22Rv1 (cell line): ENCODE measurements around the gene VCAN.

Source experiments
- H3K27ac ChIP-seq: fragments of 450-650 bp; 2 replicates; pipeline ENCODE4 v1.5.1; 2017
- CTCF ChIP-seq: fragments of 450-650 bp; IDR thresholded peaks from 2 replicates; pipeline ENCODE4 v1.5.1; 2017; ENCODE audit warnings: mild to moderate bottlenecking
- ZFX ChIP-seq: fragments of 450-650 bp; IDR thresholded peaks from 2 replicates; pipeline ENCODE4 v1.6.1; 2017; ENCODE audit warnings: antibody characterized with exemption, borderline replicate concordance

VCAN gene

GRCh38 chr5:83471405-83472212, at the start of gene VCAN:
TSS of gene VCAN (plus strand) at chr5:83471744. CDS start at chr5:83483519, 11,775 bp downstream.
- TF ChIP-seq CTCF, result no peak
- TF ChIP-seq ZFX, result no peak

GRCh38 chr5:83422284-83422683, 49.3 kb upstream of the VCAN start:
- no peak overlapping the region for H3K27ac ChIP-seq
- no peak for TF ChIP-seq CTCF
- TF ChIP-seq ZFX, result no peak

More at GRCh38 chr5:83471405-83472212, at the start of gene VCAN:
- peak within 1 kb of the TSS; percentile 84 for H3K27ac ChIP-seq

DNA sequence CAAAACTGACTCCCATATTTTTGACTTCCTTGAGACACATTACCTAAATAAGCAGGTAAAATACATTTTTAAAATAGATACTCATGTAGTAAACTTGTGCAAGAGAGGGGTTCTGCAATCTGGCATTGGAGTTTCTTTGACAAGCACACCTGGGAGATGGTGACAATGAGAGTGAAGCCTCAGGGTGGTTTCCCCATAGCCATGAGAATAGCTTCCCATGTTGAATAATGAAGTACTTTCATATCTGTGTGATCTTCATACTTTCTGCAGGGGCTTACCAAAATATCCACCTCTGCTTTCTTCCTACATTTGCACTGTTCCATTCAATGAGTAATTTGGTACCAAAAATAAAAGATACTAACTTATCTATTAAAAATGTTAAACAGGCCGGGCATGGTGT, 44.7 kb upstream of the VCAN start:
- H3K27ac ChIP-seq, result no peak overlapping the region
- no peak for TF ChIP-seq CTCF
- TF ChIP-seq ZFX, result no peak

DNA sequence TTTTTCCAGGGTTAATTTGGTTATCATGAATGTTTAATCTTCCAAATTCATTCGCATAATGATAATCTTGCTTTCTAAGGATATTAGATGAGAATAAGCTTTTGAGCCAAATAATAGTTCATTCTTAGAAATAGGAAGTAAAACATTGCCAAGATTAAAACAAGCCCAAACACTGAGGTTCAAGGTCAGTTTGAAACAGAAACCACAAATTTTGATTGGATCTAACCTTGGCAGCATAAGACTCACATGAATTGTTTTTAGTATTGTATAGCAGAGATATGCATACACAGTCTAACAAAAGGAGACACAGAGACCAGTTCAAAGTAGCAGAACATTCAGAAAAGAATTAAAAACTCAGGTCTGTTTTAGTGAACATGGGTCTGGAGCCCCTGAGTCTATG, 43.4 kb upstream of the VCAN start:
- TF ChIP-seq CTCF, result no peak
- no peak for TF ChIP-seq ZFX

GRCh38 chr5:83428890-83429289, 42.7 kb upstream of the VCAN start:
- no peak for TF ChIP-seq CTCF
- no peak for TF ChIP-seq ZFX
- no peak overlapping the region for H3K27ac ChIP-seq

More for the DNA sequence above, 43.4 kb upstream of the VCAN start:
- H3K27ac ChIP-seq, result no peak overlapping the region

GRCh38 chr5:83430130-83431010, 41.2 kb upstream of the VCAN start:
- no peak overlapping the region for H3K27ac ChIP-seq
- TF ChIP-seq CTCF, result peak; percentile 96
- TF ChIP-seq ZFX, result no peak
